Inflammatory macrophage treated with lipopolysaccharide for 1 hour (primary cell): Measurements from ENCODE around the gene ATP6V0C.
A peak's percentile ranks its signal among the peaks of the same experiment; 100 is the strongest.

Experiments used
- DNase-seq, 2 donors: peaks; one replicate each; pipeline ENCODE4 v3.0.0-alpha.2; 2020 to 2022

ATP6V0C gene

DNA sequence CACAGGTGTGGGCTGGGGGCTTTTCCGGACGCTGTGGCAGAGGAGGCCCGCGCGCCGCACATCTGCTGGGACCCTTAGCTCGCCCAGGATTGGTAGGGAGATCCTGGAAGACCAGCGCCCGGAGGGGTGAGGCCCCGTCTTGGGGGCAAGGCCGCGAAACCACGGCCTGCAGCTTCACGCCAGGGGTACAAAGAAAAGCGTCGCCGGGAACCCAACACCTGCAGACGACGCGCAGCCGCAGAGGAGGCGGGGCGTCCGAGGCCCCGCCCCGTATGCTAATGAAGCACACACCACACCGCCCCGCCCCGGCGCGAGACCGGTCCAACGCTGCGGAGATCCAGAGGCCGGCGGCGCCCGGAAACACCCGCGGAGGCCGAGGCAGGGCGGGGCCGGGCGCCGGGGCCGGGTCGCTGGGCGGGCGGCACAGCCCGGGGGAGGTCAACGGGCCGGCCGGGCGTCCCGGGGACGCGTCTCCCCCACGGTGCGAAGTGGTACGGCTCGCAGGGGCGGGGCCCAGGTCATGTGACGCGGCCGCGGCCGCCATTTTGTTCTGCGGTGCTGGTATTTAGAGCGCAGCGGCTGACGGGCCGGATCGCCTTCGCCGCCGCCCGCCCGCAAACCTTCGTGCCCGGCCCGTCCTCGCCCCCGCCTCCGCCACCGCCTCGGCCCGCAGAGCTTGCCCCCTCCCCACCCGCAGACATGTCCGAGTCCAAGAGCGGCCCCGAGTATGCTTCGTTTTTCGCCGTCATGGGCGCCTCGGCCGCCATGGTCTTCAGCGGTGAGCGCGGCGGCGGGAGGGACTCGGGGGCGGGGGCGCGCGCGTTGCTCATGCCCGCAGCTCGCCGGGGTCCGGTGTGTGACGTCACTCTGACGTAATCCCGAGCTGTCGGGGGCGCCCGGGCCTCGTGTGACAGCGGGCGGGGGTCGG lies at the start of gene ATP6V0C:
ATP6V0C (plus strand) TSS at position 548 of the 928 bp plus-strand sequence; CDS start at position 700, 152 bp downstream.
- peak; percentile 84 to 95 for DNase-seq

DNA sequence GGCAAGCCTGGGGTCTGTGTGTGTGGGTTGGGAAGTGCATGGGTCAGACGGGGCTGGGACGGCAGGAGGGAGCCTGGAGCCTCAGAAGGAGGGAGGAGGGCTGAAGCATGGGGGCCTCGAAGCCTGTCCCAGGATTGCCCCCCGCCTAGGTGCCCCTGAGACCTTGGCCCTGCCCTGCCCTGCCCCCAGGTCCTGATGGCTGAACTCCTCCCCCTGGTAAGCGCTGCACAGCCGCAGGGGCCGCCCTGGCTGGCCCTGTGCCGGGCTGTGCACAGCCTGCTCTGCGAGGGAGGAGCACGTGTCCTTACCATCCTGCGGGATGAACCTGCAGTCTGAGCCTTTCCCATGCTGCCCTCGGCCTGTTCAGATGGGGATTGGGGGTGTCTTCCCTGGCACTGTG lies 49.4 kb upstream of the ATP6V0C start:
- DNase-seq: no peak

DNA sequence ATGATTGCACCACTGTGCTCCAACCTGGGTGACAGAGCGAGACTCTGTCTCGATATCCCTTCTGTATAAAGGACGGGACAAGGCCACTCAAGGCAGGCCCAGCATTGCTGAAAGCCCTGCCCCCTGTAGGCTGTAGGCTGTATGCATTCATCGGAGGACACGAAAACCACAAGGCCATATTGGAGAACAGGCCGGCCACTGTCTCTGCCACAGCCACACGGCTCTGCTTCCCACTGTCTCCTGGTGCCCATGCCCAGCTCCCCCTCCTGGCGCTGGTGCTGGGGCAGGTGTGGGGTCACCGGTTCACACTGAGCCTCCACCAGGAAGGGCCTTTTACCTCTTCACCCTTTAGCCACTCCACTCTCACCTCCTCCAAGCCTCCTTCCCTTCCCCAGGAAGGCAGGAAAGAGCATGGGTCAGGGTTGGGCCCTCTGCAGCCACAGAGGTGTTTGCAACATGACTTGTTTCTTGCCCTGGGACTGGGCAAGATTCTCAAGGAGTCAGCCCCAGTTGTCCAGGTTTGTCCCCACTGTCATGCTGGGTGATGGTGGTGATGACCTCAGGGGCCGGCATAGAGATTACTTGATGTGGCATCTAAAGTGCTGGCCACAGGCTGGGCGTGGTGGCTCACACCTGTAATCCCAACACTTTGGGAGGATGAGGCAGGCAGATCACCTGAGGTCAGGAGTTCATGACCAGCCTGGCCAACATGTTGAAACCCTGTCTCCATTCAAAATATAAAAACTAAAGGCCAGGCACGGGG lies 47.9 kb upstream of the ATP6V0C start:
- peak in 1 of 2 donors; percentile 16 for DNase-seq

DNA sequence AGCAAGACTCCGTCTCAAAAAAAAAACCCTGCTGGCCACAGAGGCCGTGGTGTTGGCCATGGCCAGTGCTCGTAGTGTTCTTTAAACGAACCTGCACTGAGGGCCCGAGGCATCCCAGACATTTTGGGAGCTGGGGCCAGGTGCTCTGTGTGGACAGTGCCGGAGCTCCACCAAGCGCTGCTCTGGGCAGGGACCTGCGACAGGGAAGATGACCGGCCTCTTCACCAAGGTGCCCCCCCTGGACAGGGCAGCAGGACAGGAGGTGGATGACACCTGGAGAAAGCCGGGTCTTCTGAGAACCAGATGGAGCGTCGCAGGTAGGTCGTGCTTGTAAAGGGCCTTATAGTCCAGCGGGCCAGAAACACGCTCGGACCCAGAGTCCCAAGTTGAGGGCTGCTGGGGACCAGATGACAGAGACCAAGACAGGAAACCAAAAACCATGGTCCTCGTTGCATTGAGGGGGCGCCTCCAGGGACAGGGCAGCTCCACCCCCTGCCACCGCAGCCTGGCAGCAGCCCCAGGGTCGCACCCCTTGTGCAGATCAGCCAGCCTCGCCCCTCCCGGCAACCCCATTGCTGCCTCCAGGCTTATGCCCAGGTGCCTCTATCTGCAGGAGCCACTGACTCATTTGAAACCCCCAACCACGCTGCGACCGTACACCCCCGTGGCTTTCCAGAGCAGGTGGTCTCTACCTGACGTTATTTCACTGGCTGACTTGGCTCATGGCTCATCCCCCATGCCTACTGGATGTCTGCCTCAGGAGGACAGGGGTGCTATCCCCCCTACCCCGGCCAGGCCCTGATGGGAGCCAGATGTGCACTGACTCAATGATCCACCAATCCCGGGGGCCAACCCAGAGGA lies 46.9 kb upstream of the ATP6V0C start:
- DNase-seq: no peak

DNA sequence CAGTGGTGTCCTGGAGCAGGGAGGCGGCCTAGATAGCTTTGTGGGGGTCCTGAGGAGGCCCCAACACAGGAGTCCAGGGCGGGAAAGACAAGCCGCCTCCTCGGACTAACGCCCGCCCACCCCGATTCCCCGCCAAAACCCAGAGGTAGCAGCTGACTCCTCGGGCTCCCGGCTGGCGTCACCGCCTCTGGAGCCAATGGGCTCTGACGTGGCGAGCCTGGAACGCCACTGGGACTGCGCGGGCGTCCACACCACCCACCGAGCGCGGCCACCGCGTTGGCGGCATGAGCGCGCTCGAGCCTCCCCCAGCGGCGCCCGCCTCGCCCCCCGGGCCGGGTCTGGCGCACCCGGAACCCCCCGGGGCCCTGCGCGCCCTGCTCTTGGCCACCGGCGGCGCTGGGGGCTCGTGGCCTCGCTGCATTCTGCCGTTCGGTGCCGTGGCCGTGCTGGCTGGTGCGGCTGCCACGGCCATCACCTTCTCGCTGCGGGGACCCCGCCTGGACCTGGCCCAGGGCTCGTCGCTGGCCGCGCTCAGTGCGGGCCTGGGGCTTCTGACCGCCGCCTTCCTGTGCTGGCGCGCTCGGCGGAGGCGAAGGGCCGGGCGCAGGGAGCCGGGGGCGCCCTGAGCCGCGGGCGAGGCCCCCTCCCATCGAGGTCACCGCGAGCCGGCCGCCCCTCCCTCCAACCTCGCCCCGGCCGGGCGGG lies 46.1 kb upstream of the ATP6V0C start:
- peak in 1 of 2 donors; percentile 24 for DNase-seq

DNA sequence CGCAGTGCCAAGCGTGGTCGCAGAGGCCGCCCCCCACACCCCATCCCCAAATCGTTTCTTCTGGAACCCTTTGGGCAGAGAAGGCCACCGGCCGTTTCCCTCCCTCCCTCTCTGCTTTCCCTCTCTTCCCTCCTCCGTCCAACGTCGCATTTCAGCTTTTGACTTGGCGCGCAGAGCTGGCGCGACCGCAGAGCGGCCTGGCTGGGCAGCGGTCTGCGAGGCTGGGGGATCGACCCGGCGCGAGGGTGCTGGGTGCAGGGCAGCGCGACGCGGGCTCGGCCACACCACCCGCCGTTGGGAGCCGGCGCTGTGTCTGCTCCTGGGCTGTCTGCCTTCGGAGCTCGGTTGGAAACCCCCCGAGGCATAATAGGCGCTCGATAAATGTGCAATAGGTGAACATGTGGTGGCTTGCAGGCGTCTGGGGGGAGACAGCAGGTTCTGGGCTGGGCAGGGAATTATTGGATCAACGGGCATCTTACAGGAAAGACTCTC lies 45.5 kb upstream of the ATP6V0C start:
- DNase-seq: no peak

DNA sequence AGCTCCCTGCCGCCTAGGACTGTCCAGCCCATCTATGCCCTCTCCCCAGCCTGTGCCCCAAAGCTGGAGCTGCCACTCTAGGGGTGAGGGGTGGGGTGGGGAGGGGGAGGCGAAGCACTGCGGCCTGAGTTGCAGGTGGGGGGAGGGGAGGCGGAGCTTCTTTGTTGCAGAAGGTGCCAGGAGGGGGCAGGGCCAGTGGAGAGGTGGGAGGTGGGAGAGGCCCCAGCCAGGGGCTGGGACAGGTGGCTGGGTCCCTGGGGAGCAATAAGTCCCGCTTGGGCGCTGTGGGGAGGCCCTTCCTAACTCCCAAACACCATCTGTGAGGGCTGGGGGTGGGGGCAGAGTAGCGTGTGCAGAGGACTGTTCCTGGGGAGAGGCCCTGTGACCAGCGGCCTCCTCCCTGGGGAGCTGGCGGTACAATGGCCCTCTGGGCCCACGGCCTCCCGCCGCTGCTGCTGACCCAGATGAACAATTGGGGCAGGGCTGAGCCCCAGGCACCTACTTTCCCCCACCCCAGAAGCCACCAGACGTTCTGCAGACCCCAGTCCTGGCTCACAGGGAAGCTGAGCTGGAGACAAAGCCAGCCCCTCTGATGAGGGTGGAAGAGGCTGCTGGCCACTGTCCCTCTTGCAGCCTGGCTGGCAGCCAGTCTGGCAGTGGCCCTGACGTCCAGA lies 44.9 kb upstream of the ATP6V0C start:
- no peak for DNase-seq

DNA sequence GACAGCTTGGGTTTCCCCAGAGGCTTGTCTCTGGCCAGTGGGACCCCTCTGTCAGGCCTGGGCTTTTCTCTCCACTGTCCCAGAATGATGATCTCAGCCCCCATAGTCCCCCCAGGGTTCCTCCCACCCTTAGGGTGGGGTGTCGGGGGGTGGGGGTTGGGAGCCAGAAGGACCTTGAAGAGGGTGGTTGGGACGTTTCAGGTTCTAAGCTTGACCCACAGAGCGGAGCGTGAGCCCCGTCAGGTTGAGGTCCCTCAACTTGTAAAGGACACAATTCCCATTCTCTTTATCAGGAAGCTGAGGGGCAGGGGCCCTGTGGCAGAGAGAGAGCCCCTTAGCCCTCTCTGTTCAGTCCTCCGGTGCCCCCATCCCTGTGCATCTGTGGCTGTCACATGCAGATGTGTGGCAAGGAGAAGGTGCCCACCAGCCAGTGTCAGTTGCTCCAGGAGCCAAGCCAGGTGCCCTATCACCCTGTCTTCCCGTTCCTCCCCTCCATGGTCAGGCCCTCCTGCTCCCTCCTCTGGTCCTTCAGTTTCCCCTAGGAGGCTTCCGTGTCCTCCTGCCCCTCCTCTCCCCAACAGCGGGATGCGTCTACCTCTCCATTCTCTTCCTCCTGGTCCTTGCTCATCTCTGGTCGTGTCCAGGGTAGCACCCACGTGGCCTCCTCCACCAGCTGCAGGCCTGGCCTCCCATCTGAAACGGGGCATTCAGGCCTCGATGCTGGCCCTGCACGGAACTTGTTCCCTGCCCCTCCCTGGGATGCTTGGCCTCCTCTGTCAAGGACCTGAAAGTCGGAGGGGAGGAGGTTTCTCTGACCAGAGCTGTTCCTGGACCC lies 44.1 kb upstream of the ATP6V0C start:
- no peak for DNase-seq

DNA sequence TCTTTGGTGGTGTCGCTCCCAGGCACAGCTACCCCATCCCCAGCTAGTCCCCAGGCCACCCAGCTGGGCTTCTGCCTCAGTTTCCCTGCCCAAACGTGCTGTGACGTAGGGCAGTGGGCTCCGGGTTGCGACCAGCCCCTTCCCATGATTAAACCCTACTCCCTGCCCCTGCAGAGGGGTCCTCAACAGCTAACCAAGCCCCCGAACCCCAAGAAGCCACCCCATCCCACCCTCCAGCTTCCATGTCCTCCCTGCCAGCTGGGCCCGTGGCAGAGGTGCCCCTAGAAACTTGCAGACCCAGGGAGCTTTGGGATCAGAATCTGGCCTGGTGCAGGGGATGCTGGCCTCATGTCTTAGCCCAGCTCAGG lies 43.5 kb upstream of the ATP6V0C start:
- no peak for DNase-seq

DNA sequence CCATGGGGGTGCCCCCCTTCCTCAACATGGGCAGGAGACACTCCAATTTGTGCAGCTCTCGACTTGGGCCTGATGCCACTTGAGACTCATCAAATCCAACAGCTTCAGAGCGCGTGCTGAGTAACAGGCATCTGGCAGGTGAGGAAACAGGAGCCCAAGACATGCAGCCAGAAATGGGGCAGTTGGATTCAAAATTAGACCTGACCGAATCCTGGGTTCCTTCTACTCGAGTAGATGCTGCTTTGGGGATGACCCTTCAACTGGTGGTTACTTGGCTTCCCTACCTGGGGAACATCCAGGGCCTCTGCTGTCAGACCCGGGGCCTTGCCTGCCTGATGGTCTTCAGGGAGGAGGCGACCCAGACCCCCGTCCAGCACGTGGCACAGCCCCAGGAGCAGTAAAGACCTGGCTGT lies 43.1 kb upstream of the ATP6V0C start:
- DNase-seq: no peak

DNA sequence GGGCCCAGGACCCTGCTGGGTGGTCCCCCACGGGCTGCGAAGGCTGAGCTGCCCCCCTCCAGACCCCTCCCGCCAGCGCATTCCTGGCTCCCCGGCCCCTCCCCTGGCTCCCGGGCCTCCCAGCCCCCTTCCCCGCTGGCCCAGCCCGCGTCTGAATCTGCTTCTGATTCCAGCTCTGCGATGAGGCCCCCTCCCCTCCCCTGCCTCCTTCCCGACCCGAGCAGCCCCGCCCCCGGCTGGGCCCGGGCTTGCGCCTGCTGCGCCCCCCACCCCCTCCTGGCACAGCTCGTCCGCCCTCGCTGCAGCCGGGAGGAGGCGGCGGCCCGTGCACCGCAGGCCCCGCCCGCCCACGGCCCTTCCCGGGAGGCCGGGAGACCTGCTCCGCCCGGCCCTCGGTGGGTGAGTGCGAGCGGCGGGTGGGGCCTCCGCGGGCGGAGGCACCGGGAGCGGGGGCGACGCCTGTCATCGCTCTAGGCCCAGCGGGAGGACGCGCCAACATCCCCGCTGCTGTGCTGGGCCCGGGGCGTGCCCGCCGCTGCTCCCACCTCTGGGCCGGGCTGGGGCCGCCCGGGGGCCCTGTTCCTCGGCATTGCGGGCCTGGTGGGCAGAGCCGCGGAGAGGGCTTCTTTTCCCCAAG lies 42.6 kb upstream of the ATP6V0C start, which contains the start of gene NTN3:
NTN3 (plus strand) TSS at position 282 of the 637 bp plus-strand sequence. CDS start 405 bp downstream, outside the sequence.
- DNase-seq: no peak

DNA sequence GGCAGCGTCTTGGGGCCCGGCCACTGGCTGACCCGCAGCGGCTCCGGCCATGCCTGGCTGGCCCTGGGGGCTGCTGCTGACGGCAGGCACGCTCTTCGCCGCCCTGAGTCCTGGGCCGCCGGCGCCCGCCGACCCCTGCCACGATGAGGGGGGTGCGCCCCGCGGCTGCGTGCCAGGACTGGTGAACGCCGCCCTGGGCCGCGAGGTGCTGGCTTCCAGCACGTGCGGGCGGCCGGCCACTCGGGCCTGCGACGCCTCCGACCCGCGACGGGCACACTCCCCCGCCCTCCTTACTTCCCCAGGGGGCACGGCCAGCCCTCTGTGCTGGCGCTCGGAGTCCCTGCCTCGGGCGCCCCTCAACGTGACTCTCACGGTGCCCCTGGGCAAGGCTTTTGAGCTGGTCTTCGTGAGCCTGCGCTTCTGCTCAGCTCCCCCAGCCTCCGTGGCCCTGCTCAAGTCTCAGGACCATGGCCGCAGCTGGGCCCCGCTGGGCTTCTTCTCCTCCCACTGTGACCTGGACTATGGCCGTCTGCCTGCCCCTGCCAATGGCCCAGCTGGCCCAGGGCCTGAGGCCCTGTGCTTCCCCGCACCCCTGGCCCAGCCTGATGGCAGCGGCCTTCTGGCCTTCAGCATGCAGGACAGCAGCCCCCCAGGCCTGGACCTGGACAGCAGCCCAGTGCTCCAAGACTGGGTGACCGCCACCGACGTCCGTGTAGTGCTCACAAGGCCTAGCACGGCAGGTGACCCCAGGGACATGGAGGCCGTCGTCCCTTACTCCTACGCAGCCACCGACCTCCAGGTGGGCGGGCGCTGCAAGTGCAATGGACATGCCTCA lies 41.9 kb upstream of the ATP6V0C start:
- no peak for DNase-seq

DNA sequence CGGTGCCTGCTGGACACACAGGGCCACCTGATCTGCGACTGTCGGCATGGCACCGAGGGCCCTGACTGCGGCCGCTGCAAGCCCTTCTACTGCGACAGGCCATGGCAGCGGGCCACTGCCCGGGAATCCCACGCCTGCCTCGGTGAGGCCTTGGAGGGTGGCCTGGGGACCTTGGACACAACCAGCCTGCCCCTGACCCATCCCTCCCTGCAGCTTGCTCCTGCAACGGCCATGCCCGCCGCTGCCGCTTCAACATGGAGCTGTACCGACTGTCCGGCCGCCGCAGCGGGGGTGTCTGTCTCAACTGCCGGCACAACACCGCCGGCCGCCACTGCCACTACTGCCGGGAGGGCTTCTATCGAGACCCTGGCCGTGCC lies 41.3 kb upstream of the ATP6V0C start:
- no peak for DNase-seq

DNA sequence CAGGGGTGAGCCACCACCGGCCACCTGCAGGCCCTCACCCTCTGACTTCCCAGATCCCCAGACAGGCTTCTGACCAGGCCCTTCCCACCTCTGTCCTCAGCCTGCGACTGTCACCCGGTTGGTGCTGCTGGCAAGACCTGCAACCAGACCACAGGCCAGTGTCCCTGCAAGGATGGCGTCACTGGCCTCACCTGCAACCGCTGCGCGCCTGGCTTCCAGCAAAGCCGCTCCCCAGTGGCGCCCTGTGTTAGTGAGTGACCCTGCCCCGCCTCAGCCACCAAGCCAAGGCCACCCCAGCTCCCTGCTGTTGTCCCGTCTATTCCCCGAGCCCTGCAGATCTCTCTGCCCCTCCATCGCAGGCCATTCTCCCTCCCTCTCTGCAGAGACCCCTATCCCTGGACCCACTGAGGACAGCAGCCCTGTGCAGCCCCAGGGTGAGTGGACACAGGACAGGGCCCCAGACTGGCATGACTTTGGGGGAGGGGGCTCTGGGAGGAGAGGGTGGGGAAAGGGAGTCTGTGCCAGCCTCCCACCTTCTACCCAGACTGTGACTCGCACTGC lies 40.8 kb upstream of the ATP6V0C start:
- DNase-seq: no peak

DNA sequence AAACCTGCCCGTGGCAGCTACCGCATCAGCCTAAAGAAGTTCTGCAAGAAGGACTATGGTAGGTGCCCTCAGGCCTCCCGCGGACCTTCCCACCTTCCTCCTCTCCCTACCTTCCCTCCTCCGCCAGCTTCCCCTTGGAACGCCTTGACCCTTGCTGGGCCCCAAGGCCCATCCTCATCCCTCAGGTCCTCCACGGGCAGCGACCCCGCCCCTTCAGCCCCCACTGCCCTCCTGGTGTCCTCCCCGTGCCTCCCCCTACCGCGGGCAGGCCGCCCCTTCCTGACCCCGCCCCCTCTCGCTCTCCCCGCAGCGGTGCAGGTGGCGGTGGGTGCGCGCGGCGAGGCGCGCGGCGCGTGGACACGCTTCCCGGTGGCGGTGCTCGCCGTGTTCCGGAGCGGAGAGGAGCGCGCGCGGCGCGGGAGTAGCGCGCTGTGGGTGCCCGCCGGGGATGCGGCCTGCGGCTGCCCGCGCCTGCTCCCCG lies 40.3 kb upstream of the ATP6V0C start:
- no peak for DNase-seq

DNA sequence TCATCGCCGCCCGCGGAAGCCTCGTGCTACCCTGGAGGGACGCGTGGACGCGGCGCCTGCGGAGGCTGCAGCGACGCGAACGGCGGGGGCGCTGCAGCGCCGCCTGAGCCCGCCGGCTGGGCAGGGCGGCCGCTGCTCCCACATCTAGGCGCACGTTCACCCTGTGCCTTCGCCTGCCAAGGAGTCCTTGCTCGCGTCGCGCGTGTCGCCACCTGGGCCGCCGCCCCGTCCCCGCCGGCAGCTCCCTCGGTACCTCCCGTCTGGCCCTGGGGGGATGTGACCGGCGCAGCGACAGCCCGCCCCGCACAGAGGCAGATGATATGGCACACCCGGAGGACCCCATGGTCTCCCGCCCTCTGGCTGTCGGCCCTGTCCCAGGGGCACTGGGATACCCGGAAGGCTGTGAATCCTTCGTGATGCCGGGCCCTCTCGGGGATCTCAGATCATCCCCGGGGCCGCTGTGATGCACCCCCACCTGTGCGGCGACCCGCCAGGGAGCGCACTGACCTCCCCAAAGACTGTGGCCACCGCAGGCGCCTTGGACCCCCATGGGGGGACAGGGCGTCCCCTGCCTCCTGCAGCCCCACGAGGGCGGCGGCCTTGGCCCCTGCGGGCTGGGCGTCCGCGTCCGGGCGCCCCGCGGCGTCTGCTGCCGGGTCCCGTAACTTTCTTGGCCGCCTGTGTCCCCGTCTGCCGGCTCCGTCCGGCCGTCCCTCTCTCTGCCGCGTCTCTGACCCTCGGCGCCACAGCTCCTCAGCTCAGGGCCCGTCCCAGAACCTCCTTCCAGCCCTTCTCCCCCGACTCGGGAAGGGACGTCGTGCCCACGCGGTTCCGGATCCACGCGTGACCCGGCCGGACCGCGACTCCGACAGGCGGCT lies 39.5 kb upstream of the ATP6V0C start:
- DNase-seq: peak in 1 of 2 donors; percentile 40

DNA sequence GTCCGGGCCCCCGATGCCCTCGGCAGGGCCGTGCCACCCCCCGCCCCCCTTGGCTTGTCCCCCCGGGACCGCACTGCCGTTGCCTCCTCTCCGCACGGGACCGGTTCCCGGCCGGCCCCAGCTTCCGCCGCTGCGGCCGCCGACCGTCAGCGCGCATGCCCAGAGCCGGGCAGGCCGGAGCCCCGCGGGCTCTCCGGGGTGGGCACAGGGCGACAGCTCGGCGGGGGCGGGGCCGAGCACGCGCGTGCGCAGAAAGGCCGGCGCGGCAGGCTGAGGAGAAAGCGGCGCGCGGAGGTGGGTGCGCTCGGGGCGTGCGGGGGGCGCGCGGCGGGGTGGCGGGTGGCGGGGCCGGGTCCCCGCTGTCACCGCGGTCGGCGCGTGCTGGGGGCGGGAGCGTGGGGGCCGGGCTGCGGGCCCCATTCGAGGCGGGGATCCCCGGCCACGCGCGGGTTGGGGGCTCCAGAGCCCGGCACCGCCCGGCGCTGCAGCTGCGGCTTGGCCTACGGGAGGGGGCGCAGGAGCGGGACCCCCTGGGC lies 38.8 kb upstream of the ATP6V0C start, which contains the start of gene TBC1D24:
TBC1D24 (plus strand) TSS at position 251 of the 536 bp plus-strand sequence. CDS start 21,022 bp downstream, outside the sequence.
- peak; percentile 75 to 88 for DNase-seq
